BJ (cell line): ENCODE measurements around the gene ZSCAN4. TPM values are rescaled to one million over a fixed set of nuclear protein-coding genes. Genes with fewer than 3 reads are reported as not detected.

ENCODE experiments used
- CTCF ChIA-PET: fragments of 350-600 bp; formaldehyde crosslinking; extraction: SDS; loops from one replicate; lab custom pipeline; 2021; ENCODE audit warnings: antibody characterized with exemption, inconsistent platforms; lab: Yijun Ruan, JAX
- POLR2A ChIA-PET: fragments of 300-600 bp; sonication (Branson Sonifier 250); formaldehyde crosslinking; extraction: SDS; loops from one replicate; lab custom pipeline; 2021; ENCODE audit warnings: antibody characterized with exemption; lab: Charles Lee
- DNase-seq: peaks from one replicate; pipeline ENCODE4 v3.0.0-alpha.2; 2011; ENCODE audit warnings: low read depth
- H3K27me3 ChIP-seq: 2 replicates; pipeline ENCODE4 v1.6.0; 2011; ENCODE audit warnings: low read length; ENCODE audit not compliant: control insufficient read depth, insufficient read depth
- H3K36me3 ChIP-seq: 2 replicates; pipeline ENCODE4 v1.5.1; 2011; ENCODE audit warnings: low read length; ENCODE audit not compliant: control insufficient read depth, insufficient read depth
- H3K4me3 ChIP-seq: 2 replicates; pipeline ENCODE4 v1.5.1; 2011; ENCODE audit warnings: low read depth, mild to moderate bottlenecking, control low read depth, low read length
- polyA plus RNA-seq: library from polyadenylated mRNA; depleted of rRNA; stranded (reverse); fragments of >200 nt; gene quantifications from 2 replicates; pipeline ENCODE4 v1.2.3, GENCODE V29; 2011
- TF ChIP-seq, protein P1 (sequence below): IDR thresholded peaks from 2 replicates; pipeline ENCODE4 v1.5.1; 2011; ENCODE audit warnings: low read depth, mild to moderate bottlenecking, control low read depth, inconsistent platforms, low read length, moderate library complexity; ENCODE audit not compliant: insufficient read depth

The ZSCAN4 gene
- polyA plus RNA-seq, 1 experiment = not detected

DNA sequence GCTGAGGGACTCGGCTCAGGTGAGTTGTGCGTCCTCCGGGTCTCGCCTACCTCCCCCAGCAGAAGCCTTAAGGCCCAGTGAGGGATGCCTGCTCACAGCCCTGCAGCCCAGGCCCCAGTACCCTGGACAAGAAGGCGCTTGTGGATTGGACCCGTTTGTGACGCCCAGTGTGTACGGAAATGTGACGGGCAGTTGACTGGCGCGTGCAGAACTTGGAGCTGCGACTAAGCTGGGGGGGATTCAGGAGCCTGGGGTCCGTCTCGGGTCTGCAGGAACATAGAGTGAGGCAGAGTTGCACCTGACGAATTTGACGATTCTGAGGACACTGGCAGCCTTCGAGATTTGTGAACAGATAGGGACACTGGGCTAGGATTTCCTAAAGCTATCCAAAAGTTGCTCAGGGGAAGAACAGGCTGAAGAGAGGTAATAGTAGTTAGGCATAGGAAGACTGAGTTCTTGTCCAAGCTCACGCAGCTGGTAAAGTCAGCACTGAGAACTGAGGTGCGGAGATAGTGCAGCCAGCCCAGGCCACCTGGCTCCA is 13.6 kb downstream of the ZSCAN4 start:
- no peak for DNase-seq
- ChIA-PET CTCF (interaction anchor here (1.0 kb wide), 1 partner anchor 8 kb away, joined by 3 read pairs; no protein-coding TSS in a partner anchor), POLR2A (interaction anchor here (0.6 to 0.9 kb wide), 2 partner anchors 317 to 726 kb away, joined by 3 read pairs; partner anchors contain the start of gene ZNF584)
- Histone ChIP-seq H3K36me3 (peaks cover 12% of the 10 kb centered on the region), H3K4me3 (peak overlapping the region; percentile 98), H3K27me3 (no peaks in the 10 kb centered on the region)
- TF ChIP-seq, protein P1, sequence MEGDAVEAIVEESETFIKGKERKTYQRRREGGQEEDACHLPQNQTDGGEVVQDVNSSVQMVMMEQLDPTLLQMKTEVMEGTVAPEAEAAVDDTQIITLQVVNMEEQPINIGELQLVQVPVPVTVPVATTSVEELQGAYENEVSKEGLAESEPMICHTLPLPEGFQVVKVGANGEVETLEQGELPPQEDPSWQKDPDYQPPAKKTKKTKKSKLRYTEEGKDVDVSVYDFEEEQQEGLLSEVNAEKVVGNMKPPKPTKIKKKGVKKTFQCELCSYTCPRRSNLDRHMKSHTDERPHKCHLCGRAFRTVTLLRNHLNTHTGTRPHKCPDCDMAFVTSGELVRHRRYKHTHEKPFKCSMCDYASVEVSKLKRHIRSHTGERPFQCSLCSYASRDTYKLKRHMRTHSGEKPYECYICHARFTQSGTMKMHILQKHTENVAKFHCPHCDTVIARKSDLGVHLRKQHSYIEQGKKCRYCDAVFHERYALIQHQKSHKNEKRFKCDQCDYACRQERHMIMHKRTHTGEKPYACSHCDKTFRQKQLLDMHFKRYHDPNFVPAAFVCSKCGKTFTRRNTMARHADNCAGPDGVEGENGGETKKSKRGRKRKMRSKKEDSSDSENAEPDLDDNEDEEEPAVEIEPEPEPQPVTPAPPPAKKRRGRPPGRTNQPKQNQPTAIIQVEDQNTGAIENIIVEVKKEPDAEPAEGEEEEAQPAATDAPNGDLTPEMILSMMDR = no peak

DNA sequence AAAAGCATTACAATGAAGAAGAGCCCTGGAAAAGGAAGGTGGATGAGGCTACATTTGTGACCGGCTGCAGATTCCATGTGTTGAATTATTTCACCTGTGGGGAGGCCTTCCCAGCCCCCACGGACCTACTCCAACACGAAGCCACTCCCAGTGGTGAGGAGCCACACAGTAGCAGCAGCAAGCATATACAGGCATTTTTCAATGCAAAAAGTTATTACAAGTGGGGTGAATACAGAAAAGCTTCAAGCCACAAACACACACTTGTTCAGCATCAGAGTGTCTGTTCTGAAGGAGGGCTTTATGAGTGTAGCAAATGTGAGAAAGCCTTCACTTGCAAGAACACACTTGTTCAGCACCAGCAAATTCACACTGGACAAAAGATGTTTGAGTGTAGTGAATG is 18.0 kb downstream of the ZSCAN4 start:
- peaks cover 12% of the 10 kb centered on the region for H3K36me3 ChIP-seq
- DNase-seq = no peak
- ChIA-PET POLR2A (no interaction called here), CTCF (no interaction called here)
- H3K27me3 ChIP-seq = no peaks in the 10 kb centered on the region
- no peak overlapping the region for H3K4me3 ChIP-seq
- TF ChIP-seq, protein P1 = no peak

DNA sequence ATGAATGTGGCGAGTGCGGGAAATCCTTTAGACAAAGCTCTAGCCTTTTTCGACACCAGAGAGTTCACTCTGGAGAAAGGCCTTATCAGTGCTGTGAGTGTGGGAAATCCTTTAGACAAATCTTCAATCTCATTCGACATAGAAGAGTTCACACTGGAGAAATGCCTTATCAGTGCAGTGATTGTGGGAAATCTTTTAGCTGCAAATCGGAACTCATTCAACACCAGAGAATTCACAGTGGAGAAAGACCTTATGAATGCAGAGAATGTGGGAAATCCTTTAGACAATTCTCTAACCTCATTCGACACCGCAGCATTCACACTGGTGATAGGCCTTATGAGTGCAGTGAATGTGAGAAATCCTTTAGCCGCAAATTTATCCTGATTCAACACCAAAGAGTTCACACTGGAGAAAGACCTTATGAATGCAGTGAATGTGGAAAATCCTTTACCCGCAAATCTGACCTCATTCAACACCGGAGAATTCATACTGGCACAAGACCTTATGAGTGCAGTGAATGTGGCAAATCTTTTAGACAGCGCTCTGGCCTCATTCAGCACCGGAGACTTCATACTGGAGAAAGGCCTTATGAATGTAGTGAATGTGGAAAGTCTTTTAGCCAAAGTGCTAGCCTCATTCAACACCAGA is 18.8 kb downstream of the ZSCAN4 start:
- TF ChIP-seq, protein P1 = no peak
- no peak for DNase-seq
- no peaks in the 10 kb centered on the region for H3K27me3 ChIP-seq
- ChIA-PET CTCF (no interaction called here), POLR2A (no interaction called here)
- H3K36me3 ChIP-seq = peaks cover 12% of the 10 kb centered on the region
- no peak overlapping the region for H3K4me3 ChIP-seq

DNA sequence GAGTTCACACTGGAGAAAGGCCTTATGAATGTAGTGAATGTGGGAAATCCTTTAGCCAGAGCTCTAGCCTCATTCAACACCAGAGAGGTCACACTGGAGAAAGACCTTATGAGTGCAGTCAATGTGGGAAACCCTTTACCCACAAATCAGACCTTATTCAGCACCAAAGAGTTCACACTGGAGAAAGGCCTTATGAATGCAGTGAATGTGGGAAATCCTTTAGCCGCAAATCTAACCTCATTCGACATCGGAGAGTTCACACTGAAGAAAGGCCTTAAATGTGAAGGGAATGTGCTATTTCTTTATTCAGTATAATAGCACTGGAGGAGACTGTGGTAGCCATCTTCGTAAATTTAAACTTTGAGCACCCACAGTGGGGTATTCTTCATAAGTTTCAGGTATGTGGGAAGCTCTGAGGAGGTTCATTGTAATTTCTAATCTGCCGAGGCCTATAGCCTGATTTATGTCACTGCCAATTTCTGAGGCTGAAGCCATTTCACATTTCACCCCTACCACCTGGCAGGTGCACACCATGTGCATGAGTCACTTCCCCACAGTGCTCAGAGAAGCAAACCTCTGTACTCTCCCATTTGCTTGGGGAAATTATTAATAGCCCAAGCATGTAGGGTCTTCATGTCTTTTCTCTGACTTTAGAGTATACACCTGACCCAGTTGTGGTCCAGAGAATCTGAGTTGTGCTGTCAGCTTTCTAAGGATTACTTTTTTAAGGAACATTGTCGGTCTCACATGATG is 19.5 kb downstream of the ZSCAN4 start:
- H3K4me3 ChIP-seq = no peak overlapping the region
- TF ChIP-seq, protein P1 = no peak
- no peak for DNase-seq
- H3K27me3 ChIP-seq = no peaks in the 10 kb centered on the region
- ChIA-PET CTCF (no interaction called here), POLR2A (no interaction called here)
- H3K36me3 ChIP-seq = peaks cover 12% of the 10 kb centered on the region

DNA sequence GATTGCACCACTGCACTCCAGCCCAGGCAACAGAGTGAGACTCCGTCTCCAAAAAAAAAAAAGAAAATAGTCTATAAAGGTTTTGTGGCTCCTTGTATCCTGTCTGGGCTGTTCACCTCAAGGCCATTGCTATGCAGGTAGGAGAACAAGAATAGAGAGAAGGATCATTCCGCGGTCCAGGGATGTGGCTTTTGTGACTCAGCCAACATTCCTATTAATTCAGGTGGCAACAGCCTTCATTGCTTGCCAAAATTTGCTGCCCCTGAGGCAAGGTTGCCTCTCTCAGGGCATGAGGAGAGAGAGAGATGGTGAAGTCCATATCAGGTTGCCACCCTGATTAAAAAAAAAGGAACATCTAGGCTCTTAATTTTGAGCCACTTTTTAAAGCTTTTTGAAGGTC is 21.0 kb downstream of the ZSCAN4 start:
- Histone ChIP-seq H3K4me3 (no peak overlapping the region), H3K36me3 (peaks cover 8% of the 10 kb centered on the region), H3K27me3 (no peaks in the 10 kb centered on the region)
- ChIA-PET CTCF (interaction anchor here (1.5 kb wide), 1 partner anchor 8 kb away, joined by 3 read pairs; the partner anchor contains the start of gene ZNF551), POLR2A (no interaction called here)
- TF ChIP-seq, protein P1 = no peak
- no peak for DNase-seq
